Measurements from ENCODE around the gene PTPRD.

The PTPRD gene

DNA sequence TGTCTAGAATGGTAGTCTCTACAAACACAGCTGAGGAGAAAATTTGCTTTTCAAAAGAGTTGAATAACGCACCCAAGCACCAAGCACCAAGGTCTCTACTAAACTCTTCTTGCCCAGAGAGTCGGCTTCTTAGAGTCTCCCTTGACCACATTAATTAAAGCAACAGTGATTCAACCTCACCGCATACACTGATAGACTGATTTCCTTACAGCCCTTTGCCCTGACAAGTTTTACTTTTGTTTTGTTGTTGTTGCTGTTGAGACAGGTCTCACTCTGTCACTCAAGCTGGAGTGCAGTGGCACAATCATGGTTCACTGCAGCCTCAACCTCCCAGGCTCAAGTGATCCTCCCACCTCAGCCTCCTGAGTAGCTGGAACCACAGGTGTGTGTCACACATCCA, 1777.5 kb downstream of the PTPRD start:
- ChIA-PET CTCF (interaction anchor here (1.3 kb wide), 1 partner anchor 10 kb away, joined by 4 read pairs; no protein-coding TSS in a partner anchor), POLR2A (no interaction called here)
- TF ChIP-seq, protein P1, sequence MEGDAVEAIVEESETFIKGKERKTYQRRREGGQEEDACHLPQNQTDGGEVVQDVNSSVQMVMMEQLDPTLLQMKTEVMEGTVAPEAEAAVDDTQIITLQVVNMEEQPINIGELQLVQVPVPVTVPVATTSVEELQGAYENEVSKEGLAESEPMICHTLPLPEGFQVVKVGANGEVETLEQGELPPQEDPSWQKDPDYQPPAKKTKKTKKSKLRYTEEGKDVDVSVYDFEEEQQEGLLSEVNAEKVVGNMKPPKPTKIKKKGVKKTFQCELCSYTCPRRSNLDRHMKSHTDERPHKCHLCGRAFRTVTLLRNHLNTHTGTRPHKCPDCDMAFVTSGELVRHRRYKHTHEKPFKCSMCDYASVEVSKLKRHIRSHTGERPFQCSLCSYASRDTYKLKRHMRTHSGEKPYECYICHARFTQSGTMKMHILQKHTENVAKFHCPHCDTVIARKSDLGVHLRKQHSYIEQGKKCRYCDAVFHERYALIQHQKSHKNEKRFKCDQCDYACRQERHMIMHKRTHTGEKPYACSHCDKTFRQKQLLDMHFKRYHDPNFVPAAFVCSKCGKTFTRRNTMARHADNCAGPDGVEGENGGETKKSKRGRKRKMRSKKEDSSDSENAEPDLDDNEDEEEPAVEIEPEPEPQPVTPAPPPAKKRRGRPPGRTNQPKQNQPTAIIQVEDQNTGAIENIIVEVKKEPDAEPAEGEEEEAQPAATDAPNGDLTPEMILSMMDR (IDR thresholded peaks at IDR 0.05; ENCODE audit: control extremely low read depth, extremely low read depth, low read depth, missing control alignments): no peak
- no peak for DNase-seq (ENCODE audit: extremely low spot score)

DNA sequence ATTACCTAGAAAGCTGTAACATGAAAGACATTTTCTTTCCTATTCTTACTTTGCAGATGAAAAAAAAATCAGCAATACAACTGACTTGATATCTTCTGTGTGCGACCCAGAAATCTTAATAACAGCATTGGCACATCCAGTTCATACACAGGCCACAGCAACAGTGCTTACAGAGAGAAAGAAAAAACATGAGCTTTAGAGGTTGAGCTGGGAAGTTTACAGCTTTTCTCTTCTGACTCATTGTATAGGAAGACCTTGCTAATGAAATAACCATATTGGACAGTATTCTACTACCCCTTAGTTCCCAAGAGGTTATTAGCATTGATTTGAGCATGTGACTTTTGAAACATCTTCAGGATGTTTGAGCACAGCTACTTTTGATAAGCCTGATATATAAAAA, 1779.8 kb downstream of the PTPRD start:
- TF ChIP-seq, protein P1 (IDR thresholded peaks at IDR 0.05; ENCODE audit: control extremely low read depth, extremely low read depth, low read depth, missing control alignments): no peak
- ChIA-PET CTCF (interaction anchor here (1.0 kb wide), 1 partner anchor 9 kb away, joined by 3 read pairs; no protein-coding TSS in a partner anchor), POLR2A (no interaction called here)
- no peak for DNase-seq (ENCODE audit: extremely low spot score)

DNA sequence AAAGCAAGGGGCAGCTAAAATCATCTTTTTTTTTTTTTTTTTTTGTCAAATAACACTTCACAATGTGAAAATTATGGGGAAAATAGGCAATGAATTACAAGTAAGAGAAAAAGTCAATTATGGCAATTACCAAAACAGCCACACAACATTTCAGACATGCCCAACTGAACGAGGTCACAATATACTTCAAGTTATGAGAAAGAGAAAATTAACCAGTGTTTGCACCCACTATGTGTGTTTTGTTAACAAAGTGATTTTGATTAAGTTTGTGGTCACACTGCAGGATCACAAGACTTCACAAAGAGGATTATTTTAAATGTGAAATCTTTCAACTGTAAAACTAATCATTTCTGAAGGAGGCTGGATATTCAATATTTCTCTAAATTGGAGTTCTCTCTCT, 1780.4 kb downstream of the PTPRD start:
- CTCF ChIA-PET: no interaction called here
- TF ChIP-seq, protein P1 (IDR thresholded peaks at IDR 0.05; ENCODE audit: control extremely low read depth, extremely low read depth, low read depth, missing control alignments): no peak
- POLR2A ChIA-PET: no interaction called here
- no peak for DNase-seq (ENCODE audit: extremely low spot score)

DNA sequence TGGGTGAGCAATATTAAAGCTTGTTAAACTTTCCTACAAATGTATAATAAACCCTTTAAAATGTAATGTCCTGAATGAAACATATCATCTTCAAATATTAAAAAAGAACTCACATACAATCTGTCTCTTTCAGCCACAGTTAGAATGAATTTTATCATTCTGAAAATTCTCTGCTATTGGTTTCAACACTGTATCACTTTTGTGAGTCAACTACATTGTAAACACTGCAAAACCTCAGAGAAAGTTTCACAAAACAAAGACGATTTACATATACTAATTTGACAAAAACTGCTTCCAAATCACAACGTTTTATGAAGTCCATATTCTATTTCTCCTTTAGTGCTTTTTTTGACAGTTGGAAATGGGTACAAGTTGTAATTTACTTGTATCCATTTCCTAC, 1781.2 kb downstream of the PTPRD start:
- ChIA-PET CTCF (no interaction called here), POLR2A (no interaction called here)
- TF ChIP-seq, protein P1 (IDR thresholded peaks at IDR 0.05; ENCODE audit: control extremely low read depth, extremely low read depth, low read depth, missing control alignments): no peak
- no peak for DNase-seq (ENCODE audit: extremely low spot score)

DNA sequence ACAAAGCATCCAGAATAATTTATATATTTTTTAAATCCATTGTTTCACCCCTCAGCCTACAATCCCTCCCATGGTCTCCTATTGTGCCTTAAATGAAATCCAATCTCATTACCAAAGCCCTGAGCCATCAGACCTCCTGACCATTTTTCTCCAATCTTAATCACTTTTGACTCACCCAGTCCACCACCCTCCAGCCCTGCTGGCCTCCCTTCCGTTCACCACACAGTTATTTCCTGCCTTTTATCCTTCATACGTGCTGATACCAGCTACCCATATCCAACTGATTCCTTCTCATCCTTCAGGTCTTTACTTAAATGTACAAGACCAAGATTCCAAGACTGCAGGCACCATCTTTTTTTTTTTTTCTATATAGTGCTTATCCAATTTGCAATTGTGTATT, 1786.5 kb downstream of the PTPRD start:
- CTCF ChIA-PET: no interaction called here
- POLR2A ChIA-PET: no interaction called here
- no peak for DNase-seq (ENCODE audit: extremely low spot score)
- TF ChIP-seq, protein P1 (IDR thresholded peaks at IDR 0.05; ENCODE audit: control extremely low read depth, extremely low read depth, low read depth, missing control alignments): no peak

DNA sequence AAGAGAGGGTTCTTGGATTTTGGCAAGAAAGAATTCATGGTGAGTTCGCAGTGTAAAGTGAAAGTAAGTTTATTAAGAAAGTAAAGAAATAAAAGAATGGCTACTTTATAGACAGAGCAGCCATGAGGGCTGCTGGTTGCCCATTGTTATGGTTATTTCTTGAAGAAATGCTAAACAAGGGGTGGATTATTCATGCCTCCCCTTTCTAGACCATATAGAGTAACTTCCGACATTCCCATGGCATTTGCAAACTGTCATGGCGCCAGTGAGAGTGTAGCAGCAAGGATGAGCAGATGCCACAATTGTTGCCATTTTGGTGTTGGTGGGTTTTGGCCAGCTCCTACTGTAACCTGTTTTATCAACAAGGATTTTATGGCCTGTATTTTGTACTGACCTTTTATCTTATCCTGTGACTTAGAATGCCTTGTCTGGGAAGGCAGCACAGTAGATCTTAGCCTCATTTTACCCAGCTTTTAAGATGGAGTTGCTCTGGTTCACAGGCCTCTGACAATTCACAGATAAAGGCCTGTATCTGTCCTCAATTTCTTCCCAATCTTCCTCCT, 1787.1 kb downstream of the PTPRD start:
- DNase-seq (ENCODE audit: extremely low spot score): no peak
- ChIA-PET CTCF (interaction anchor here (1.9 kb wide), 1 partner anchor 19 kb away, joined by 6 read pairs; no protein-coding TSS in a partner anchor), POLR2A (no interaction called here)
- TF ChIP-seq, protein P1 (IDR thresholded peaks at IDR 0.05; ENCODE audit: control extremely low read depth, extremely low read depth, low read depth, missing control alignments): no peak
